GM19455 (cell line): ENCODE results near the gene CHKB.

ENCODE experiments used
- ATAC-seq: cut with Tn5 transposase; IDR thresholded peaks from one replicate; pipeline ENCODE4 v1.9.1; 2021; ENCODE audit not compliant: unreplicated experiment

Gene CHKB

DNA sequence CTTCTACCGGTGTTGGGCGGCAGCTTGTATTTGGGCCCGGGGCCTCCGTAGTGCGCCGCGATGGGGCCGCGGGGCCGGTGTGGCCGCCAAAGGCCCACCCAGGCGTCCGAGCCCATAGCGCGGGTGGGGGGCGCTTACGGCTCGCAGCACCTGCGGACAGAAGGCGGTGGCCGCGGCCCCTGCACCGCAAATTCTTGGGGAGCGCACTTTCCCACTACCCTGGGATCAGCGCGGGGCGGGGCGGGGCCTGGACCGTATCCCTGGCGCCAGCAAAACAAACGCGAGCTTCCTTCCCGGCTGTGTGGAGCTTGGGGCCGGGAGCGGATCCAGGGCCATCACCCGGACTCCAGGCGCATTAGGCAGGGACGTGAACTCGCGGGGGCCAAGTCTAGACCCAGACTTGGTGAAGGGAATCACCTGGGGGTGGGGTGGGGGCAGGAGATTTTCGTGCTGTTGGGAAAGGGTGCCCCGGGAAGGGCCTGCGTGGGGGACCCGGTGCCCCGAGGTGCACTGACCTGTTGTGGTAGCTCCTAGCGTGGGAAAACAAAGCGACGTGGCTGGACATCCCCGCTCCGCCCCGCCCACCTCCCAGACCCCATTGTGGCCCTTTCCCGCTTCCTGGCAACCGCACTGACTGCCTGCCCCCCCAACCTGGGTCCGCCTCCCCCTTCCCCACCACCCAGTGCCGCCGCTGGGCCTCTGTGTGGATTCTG lies 50.5 kb downstream of the CHKB start:
- ATAC-seq, result no peak

- no peak for ATAC-seq
Measured at GRCh38 chr22:50531546-50531961, 51.1 kb downstream of the CHKB start.

DNA sequence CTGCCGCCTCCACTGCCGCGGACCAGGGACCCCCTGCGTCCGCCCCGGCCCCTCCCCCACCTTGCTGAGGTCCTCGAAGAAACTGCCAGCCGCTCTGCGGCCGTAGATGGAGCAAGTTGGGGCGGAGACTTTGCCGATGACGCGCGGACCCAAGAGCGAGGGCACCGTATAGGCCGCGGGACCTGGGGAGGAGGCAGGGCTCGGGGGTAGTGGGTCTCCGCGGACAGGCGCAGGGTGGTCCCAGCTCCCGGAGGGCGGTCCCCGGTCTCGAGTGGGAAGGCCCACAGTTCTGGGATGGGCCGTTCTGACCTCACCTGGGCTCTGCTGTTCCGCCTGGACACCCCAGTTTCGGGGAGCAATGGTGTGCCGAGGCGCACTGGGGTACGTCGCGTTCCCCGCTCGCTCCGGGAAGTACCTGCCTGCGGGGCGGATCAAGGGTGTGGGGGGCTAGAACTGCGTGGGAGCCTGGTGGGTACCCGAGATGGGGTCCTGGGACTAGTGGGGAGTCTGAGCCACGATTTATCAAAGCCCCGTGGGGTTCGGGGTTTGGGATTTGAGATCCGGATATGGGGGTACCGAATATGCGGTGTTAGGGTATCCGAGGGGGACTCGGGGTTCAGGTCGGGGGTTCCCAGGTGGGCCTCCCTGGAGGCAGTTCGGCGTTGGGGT lies 51.6 kb downstream of the CHKB start:
- no peak for ATAC-seq

- ATAC-seq, result no peak
Measured at GRCh38 chr22:50530580-50530876, 52.1 kb downstream of the CHKB start.

DNA sequence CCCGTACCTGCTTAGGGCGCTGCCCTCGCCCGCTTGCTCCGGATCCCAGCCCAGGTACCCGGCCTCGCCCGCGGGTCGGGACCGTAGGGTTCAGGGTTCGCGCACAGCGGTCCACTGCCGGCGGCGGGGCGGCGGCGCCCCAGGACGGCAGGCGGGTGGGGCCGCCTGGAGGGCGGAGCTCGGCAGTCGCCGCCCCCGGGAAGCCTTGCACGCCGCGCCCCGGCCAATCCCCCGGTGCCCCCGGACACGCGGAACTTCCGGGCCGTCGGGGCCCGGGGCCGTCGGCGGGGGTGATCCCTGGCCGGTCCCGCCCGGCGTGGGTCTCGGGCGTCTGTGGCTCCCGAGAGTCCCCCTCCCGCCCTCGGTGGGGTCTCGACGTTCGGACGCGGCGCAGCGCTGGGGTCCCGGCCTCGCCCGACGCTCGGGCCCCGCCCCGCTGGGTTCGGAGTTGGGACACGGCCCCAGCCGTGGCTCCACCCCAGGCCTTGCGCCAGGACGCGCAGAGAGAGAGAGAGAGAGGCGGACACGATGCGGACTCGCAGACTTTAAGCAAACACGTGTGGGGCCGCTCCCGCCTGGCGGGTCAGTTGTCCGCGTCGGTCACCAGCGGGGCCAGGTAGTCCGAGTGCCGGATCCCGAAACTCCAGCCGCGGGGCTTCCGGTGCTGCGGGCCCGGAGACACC lies 52.6 kb downstream of the CHKB start, which contains the start of gene TYMP:
TYMP (minus strand) TSS at position 116 of the 683 bp plus-strand sequence. CDS start 303 bp downstream, outside the sequence.
- ATAC-seq, result no peak

DNA sequence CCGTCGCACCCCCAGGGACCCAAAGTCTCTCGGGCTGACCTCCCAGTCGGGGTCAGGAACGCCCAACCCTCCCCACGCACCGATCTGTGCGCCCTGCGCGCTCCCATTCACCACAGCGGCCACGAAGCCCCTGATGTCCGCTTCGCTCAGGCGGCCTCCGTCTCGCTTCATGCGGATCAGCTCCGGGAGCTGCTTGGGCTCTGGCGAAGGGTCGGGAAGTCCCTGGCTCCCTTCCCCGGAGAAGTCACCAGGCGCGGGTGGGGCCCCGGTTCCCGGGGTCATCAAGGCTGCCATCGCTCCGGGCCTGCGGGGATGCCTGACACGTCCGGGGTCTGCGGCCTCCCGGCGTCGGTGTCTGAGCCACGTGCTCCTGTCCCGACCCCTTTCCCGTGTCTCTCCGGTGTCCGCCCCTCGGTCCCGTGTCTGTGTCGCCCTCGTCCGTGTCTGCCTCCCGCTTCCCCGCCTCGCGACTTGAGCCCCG lies 53.2 kb downstream of the CHKB start:
- ATAC-seq, result no peak
